Measurements from ENCODE around the gene MAD2L2. TPM values are rescaled to one million over a fixed set of nuclear protein-coding genes. Genes with fewer than 3 reads are reported as not detected.

MAD2L2 gene
- total RNA-seq, 1 experiment from 2014 or later, result 283 TPM

- Histone ChIP-seq H3K14ac (ENCODE audit: insufficient read depth, low read length) (no peak overlapping the region), H3K4me1 (ENCODE audit: insufficient read depth, low read length) (peaks cover 10% of the 10 kb centered on the region), H3T11ph (ENCODE audit: low read length) (no peak overlapping the region), H2BK120ac (ENCODE audit: low read depth, low read length, poor library complexity, severe bottlenecking) (no peak overlapping the region), H3K56ac (ENCODE audit: insufficient read length, low read depth, low read length) (no peak overlapping the region), H2AFZ (ENCODE audit: low read length) (no peak overlapping the region), H4K20me1 (ENCODE audit: control insufficient read depth, insufficient read depth, insufficient read length) (peaks cover 8% of the 10 kb centered on the region), H3K79me2 (ENCODE audit: insufficient read depth, low read length) (no peaks in the 10 kb centered on the region; the same call in 1 of the 2 replicates), H4K8ac (replicated peaks; ENCODE audit: insufficient read length, low read depth, low read length) (no peak overlapping the region), H3K9ac (ENCODE audit: extremely low read depth, insufficient read length, low read length) (no peak overlapping the region), H2AK5ac (ENCODE audit: insufficient read length, low read length) (no peak overlapping the region), H3K4me2 (ENCODE audit: insufficient read depth, insufficient read length, low read length) (no peak overlapping the region), H3K27me3 (ENCODE audit: insufficient read depth, low read length) (no peaks in the 10 kb centered on the region), H4K91ac (ENCODE audit: insufficient read length, low read depth, low read length) (no peak overlapping the region), H3K27ac (ENCODE audit: insufficient read length, low read depth, low read length) (no peak overlapping the region), H3K23me2 (ENCODE audit: insufficient read length, low read depth, low read length, poor library complexity, severe bottlenecking) (peaks cover 5% of the 10 kb centered on the region), H4K5ac (ENCODE audit: insufficient read length, low read depth, low read length) (no peak overlapping the region), H2BK20ac (ENCODE audit: low read depth, low read length, poor library complexity, severe bottlenecking) (no peak overlapping the region), H3K4ac (ENCODE audit: low read depth, low read length) (no peak overlapping the region), H2BK5ac (ENCODE audit: insufficient read length, low read length) (no peak overlapping the region), H2BK12ac (ENCODE audit: insufficient read length, low read depth, low read length) (no peak overlapping the region), H3K79me1 (ENCODE audit: insufficient read depth, low read depth, low read length, poor library complexity, severe bottlenecking) (no peaks in the 10 kb centered on the region), H3K9me3 (ENCODE audit: control insufficient read depth, low read depth, low read length) (no peaks in the 10 kb centered on the region), H3K18ac (ENCODE audit: insufficient read length, low read depth, low read length) (no peak overlapping the region), H2BK15ac (ENCODE audit: low read depth, low read length) (no peak overlapping the region), H3K23ac (ENCODE audit: insufficient read length, low read depth, low read length) (no peak overlapping the region)
- WGBS (ENCODE audit: extremely low coverage, insufficient read length, low lambda C conversion rate), result no CpG with 5 or more reads among the region's 8 CpGs
- peak overlapping the region; percentile 46 to 57 (median 53); a peak in 4 of 7 replicates for H3K27ac Mint-ChIP-seq
- H3K36me3 Mint-ChIP-seq (ENCODE audit: insufficient read depth in 1 of 3, low read depth in 3 of 3), result peaks cover 0 to 10% (median under 1%) of the 10 kb centered on the region in 3 experiments; a peak in 5 of 7 replicates
- no peak for DNase-seq
- TF ChIP-seq CTCF (conservative IDR thresholded peaks at IDR 0.05), result no peak
- no peaks in the 10 kb centered on the region for H3K9me3 Mint-ChIP-seq
- H3K4me1 Mint-ChIP-seq, result peaks cover 48 to 53% of the 10 kb centered on the region in 2 experiments
- H3K27me3 Mint-ChIP-seq (ENCODE audit: low read depth), result no peaks in the 10 kb centered on the region
- no peak overlapping the region; a peak in 1 of 5 replicates for H3K4me3 Mint-ChIP-seq
Observed at GRCh38 chr1:11703357-11704193, 22.6 kb upstream of the MAD2L2 start.

All from H9 (cell line).